Right lobe of liver (tissue), 6 donors: Measurements from ENCODE around the gene PRRG3. TPM values are rescaled to one million over a fixed set of nuclear protein-coding genes. Genes with fewer than 3 reads are reported as not detected.

Source experiments
- ATAC-seq, 4 donors: fragments of 200-7000 bp; cut with Tn5 transposase; one replicate each; pipeline ENCODE4 v1.9.1; 2020; ENCODE audit warnings: mild to moderate bottlenecking in 4 of 4, moderate library complexity in 4 of 4
- DNase-seq, 3 donors: peaks; one replicate each; pipeline ENCODE4 v3.0.0-alpha.2; 2020
- H3K27ac ChIP-seq, 3 donors: fragments of 200-600 bp; one replicate each; pipeline ENCODE4 v1.8.0; 2022
- H3K27me3 ChIP-seq, 2 donors: fragments of 200-600 bp; one replicate each; pipeline ENCODE4 v1.8.0; 2022
- H3K36me3 ChIP-seq, 4 donors: fragments of 200-600 bp; sonication (generic) in 1 of 4; one replicate each; pipeline versions ENCODE4 v1.5.1 to v1.8.0; 2017 to 2022; ENCODE audit warnings: control low read depth in 1 of 4
- H3K4me1 ChIP-seq, 4 donors: fragments of 200-600 bp; sonication (generic) in 1 of 4; one replicate each; pipeline versions ENCODE4 v1.5.1 to v1.8.0; 2017 to 2022; ENCODE audit warnings: control low read depth in 1 of 4
- H3K4me3 ChIP-seq, 3 donors: fragments of 200-600 bp; one replicate each; pipeline ENCODE4 v1.8.0; 2022
- H3K9me3 ChIP-seq, 4 donors: fragments of 200-600 bp; sonication (generic) in 1 of 4; one replicate each; pipeline versions ENCODE4 v1.5.1 to v1.8.0; 2017 to 2022; ENCODE audit warnings: control low read depth in 1 of 4
- POLR2A ChIP-seq: fragments of 450-650 bp; IDR thresholded peaks from one replicate; pipeline ENCODE4 v1.6.1; 2017; ENCODE audit warnings: antibody characterized with exemption, mild to moderate bottlenecking
- WGBS: methylation state at CpG from one replicate; pipeline ENCODE4 v1.1.6; 2018; ENCODE audit warnings: low coverage, low lambda C conversion rate; ENCODE audit not compliant: insufficient coverage; ENCODE audit errors: missing lambda C conversion rate; 5-methylcytosine and 5-hydroxymethylcytosine counted together
- intact Hi-C, 2 donors: fragments of 100-400 bp; cut with DNase I; formaldehyde crosslinking; loops; one replicate each; pipeline versions ENCODE4 v1.11.2 to v1.14.1; 2022
- total RNA-seq, 6 experiments: library from RNA; depleted of rRNA in 2 of 6; stranded (reverse); fragments of >200 nt in 2 of 6; fragmentation: NEBNext Ultra II Directional in 3 of 6; extraction: Animal tissue kit (Norgen Biotek cat#: 25700) in 3 of 6; gene quantifications; one replicate each; pipeline versions ENCODE4 v1.1.0 to v1.2.4, GENCODE V29; 2016 to 2023
- TF ChIP-seq, protein P1 (sequence below), 4 donors: fragments of 200-600 bp in 3 of 4; fragments of 450-650 bp in 1 of 4; IDR thresholded peaks; one replicate each; pipeline versions ENCODE4 v1.5.1 to v1.8.0; 2016 to 2022; ENCODE audit warnings: antibody characterized with exemption in 4 of 4, mild to moderate bottlenecking in 2 of 4
- donor health status: DM: no; HTN: yes; CAD: no.
- donor health status: DM: no; HTN: no; CAD: no.
- donor health status: DM: no; HTN: no; CAD: no.
- donor health status: DM: no; HTN: yes; CAD: no.
- donor health status: DM: no; HTN: yes; CAD: no.

Gene PRRG3
- total RNA-seq, 6 experiments from 2014 or later = 0.02 to 0.30 (median 0.07) TPM; not detected in 3

DNA sequence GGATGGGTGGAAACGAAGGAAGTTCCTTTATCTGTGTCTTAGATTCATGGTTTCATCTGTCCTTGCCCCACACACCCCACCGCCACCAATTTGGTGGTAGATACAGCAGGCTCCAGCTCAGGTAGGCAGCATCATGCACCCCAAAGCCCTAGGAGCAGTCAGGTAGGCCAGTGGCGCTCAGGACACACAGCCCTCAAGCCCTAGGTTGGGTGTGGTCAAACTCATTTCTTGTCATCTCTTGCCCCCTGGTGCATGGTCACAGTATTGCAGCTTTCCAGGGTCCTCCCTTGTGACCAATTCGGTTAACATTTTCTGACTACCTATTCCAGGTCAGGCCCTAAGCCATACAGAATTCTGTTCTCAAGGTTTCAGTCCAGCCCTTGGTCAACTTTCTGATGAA lies 14.5 kb upstream of the PRRG3 start:
- H3K9me3 ChIP-seq = no peaks in the 10 kb centered on the region
- H3K27me3 ChIP-seq = no peaks in the 10 kb centered on the region
- H3K4me3 ChIP-seq = no peak overlapping the region
- WGBS = 17% methylated on average over 1 of the region's 4 CpGs
- intact Hi-C loops = no loop called here
- no peaks in the 10 kb centered on the region for H3K4me1 ChIP-seq
- H3K36me3 ChIP-seq = no peaks in the 10 kb centered on the region
- ATAC-seq (peak; percentile 79 to 87 (median 84)), DNase-seq (peak in 2 of 3 donors; percentile 41 to 54)
- H3K27ac ChIP-seq = no peak overlapping the region
- TF ChIP-seq, protein P1, sequence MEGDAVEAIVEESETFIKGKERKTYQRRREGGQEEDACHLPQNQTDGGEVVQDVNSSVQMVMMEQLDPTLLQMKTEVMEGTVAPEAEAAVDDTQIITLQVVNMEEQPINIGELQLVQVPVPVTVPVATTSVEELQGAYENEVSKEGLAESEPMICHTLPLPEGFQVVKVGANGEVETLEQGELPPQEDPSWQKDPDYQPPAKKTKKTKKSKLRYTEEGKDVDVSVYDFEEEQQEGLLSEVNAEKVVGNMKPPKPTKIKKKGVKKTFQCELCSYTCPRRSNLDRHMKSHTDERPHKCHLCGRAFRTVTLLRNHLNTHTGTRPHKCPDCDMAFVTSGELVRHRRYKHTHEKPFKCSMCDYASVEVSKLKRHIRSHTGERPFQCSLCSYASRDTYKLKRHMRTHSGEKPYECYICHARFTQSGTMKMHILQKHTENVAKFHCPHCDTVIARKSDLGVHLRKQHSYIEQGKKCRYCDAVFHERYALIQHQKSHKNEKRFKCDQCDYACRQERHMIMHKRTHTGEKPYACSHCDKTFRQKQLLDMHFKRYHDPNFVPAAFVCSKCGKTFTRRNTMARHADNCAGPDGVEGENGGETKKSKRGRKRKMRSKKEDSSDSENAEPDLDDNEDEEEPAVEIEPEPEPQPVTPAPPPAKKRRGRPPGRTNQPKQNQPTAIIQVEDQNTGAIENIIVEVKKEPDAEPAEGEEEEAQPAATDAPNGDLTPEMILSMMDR (IDR thresholded peaks at IDR 0.05) = peak; percentile 54 to 65 (median 60)
- TF ChIP-seq POLR2A = no peak

GRCh38 chrX:151687635-151688034 lies 7.6 kb upstream of the PRRG3 start:
- TF ChIP-seq, protein P1 (IDR thresholded peaks at IDR 0.05) = no peak
- no peak for TF ChIP-seq POLR2A
- H3K9me3 ChIP-seq = no peaks in the 10 kb centered on the region
- DNase-seq (no peak), ATAC-seq (no peak)
- H3K4me3 ChIP-seq = no peak overlapping the region
- H3K4me1 ChIP-seq = no peaks in the 10 kb centered on the region
- no peak overlapping the region for H3K27ac ChIP-seq
- intact Hi-C loops = no loop called here
- H3K27me3 ChIP-seq = no peaks in the 10 kb centered on the region
- no peaks in the 10 kb centered on the region for H3K36me3 ChIP-seq

GRCh38 chrX:151688695-151689094 lies 6.6 kb upstream of the PRRG3 start:
- Histone ChIP-seq H3K4me3 (no peak overlapping the region), H3K4me1 (no peaks in the 10 kb centered on the region), H3K27ac (no peak overlapping the region), H3K36me3 (no peaks in the 10 kb centered on the region), H3K27me3 (no peaks in the 10 kb centered on the region), H3K9me3 (no peaks in the 10 kb centered on the region)
- DNase-seq (no peak), ATAC-seq (no peak)
- intact Hi-C loops = no loop called here
- no peak for TF ChIP-seq POLR2A
- TF ChIP-seq, protein P1 (IDR thresholded peaks at IDR 0.05) = no peak

DNA sequence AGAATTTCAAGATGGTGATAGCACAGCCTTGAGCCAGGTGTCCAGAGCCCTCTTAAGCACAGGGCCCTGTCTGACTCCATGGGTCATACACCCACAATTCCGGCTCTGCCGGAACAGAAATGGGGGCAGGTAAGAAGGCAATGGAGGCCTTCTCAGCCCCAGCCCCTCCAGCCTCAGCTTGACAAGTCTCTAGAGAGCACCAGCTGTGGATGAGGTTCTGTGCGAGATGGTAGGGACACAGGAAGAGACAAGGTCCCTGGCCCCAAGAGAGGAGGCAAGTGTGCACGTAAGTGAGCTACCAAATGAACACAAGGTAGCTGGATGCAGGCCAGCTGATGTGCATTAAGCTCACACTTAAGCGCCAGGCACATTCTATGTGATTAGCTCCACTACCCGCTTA lies 2.4 kb upstream of the PRRG3 start:
- WGBS = 70% methylated on average over 3 of the region's 6 CpGs
- Histone ChIP-seq H3K36me3 (no peaks in the 10 kb centered on the region), H3K4me3 (no peak overlapping the region), H3K27me3 (no peaks in the 10 kb centered on the region), H3K4me1 (no peaks in the 10 kb centered on the region), H3K27ac (no peak overlapping the region), H3K9me3 (no peaks in the 10 kb centered on the region)
- no peak for DNase-seq
- intact Hi-C loops = no loop called here
- TF ChIP-seq POLR2A = no peak
- TF ChIP-seq, protein P1 (IDR thresholded peaks at IDR 0.05) = no peak
- ATAC-seq = no peak

- ATAC-seq (no peak), DNase-seq (no peak)
- Histone ChIP-seq H3K4me3 (no peak overlapping the region), H3K36me3 (no peaks in the 10 kb centered on the region), H3K9me3 (no peaks in the 10 kb centered on the region), H3K27ac (no peak overlapping the region), H3K27me3 (no peaks in the 10 kb centered on the region), H3K4me1 (no peaks in the 10 kb centered on the region)
- intact Hi-C loops = no loop called here
- TF ChIP-seq, protein P1 (IDR thresholded peaks at IDR 0.05) = no peak
- no peak for TF ChIP-seq POLR2A
- 52% methylated on average over 10 of the region's 12 CpGs for WGBS
Observed at GRCh38 chrX:151694121-151694520, 1.1 kb upstream of the PRRG3 start.
